ENCODE data around the gene ALCAM. TPM values are rescaled to one million over a fixed set of nuclear protein-coding genes. Genes with fewer than 3 reads are reported as not detected.

ALCAM gene
- total RNA-seq, 2 experiments from 2014 or later = 47.7 to 51.3 TPM

DNA sequence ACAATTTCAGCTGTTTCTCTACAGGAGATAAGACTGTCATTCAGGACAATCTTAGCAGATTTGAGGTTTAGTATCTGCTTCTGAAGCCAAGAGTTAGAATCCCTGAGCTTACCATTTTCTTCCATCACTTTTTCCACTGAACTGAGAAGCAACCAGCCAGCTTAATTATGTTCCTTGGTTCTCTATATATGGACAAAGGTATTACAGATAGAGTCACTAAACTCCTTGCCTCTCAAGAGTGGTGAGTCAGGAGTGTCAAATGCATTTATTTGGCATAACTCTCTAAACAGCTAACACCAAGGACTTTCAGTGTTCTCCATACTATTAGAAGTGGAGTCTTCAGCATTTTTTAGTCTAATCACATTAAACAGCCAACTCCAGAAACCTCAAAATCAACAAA, 239.3 kb downstream of the ALCAM start:
- intact Hi-C loops (cut with micrococcal nuclease; ENCODE audit: unreplicated experiment) = no loop called here

DNA sequence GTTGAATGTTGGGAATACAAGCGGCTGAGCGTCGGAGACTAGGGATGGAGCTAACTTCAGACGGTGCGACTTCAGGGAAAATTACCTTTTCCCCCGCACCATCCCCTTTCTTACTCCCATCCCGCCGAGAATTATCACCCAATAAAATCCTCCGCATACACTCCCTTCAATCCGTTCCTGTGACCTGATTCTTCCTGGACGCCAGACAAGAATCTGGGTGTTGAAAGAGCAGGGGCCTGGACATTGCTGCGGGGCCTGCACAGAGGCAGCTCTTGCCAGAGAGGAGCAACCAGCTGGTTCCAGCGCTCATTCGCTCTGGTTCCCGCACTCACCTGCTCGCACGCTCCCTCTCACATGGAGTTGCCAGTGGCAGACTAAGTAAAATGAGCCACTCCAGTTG, 241.9 kb downstream of the ALCAM start:
- no peak overlapping the region for H3K27ac ChIP-seq (ENCODE audit: low read depth, low read length, poor library complexity, severe bottlenecking)
- H2AFZ ChIP-seq (ENCODE audit: low read length) = no peak overlapping the region
- H3K9me3 ChIP-seq (ENCODE audit: low read length) = no peaks in the 10 kb centered on the region
- H3K4me2 ChIP-seq (ENCODE audit: low read length) = no peak overlapping the region
- H3K79me2 ChIP-seq (ENCODE audit: insufficient read depth, low read depth, low read length) = no peaks in the 10 kb centered on the region
- H3K36me3 ChIP-seq (ENCODE audit: insufficient read depth, low read length) = no peaks in the 10 kb centered on the region
- H3K4me1 ChIP-seq (ENCODE audit: insufficient read depth, low read length, poor library complexity, severe bottlenecking) = no peaks in the 10 kb centered on the region
- no peaks in the 10 kb centered on the region for H3K9me2 ChIP-seq (ENCODE audit: insufficient read depth, low read length)
- no TSS peak for BruUV-seq (replicated peaks)
- intact Hi-C loops (cut with micrococcal nuclease; ENCODE audit: unreplicated experiment) = no loop called here
- ChIA-PET CTCF (ENCODE audit: unreplicated experiment) (interaction anchor here (0.6 kb wide), 1 partner anchor 27 kb away, joined by 3 read pairs; no protein-coding TSS in a partner anchor), POLR2A (interaction anchor here (1.1 kb wide), 1 partner anchor 18 kb away, joined by 3 read pairs; no protein-coding TSS in a partner anchor)
- no peak for DNase-seq (ENCODE audit: low spot score)
- no peaks in the 10 kb centered on the region for H4K20me1 ChIP-seq (ENCODE audit: insufficient read depth, low read length)
- TF ChIP-seq, protein P1, sequence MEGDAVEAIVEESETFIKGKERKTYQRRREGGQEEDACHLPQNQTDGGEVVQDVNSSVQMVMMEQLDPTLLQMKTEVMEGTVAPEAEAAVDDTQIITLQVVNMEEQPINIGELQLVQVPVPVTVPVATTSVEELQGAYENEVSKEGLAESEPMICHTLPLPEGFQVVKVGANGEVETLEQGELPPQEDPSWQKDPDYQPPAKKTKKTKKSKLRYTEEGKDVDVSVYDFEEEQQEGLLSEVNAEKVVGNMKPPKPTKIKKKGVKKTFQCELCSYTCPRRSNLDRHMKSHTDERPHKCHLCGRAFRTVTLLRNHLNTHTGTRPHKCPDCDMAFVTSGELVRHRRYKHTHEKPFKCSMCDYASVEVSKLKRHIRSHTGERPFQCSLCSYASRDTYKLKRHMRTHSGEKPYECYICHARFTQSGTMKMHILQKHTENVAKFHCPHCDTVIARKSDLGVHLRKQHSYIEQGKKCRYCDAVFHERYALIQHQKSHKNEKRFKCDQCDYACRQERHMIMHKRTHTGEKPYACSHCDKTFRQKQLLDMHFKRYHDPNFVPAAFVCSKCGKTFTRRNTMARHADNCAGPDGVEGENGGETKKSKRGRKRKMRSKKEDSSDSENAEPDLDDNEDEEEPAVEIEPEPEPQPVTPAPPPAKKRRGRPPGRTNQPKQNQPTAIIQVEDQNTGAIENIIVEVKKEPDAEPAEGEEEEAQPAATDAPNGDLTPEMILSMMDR (conservative IDR thresholded peaks at IDR 0.05; ENCODE audit: low read length) = no peak
- TF ChIP-seq EZH2phosphoT487 (IDR thresholded peaks at IDR 0.05; ENCODE audit: borderline replicate concordance, low read depth, low read length) = no peak
- no peak overlapping the region for H3K4me3 ChIP-seq (ENCODE audit: low read depth, low read length, poor library complexity, severe bottlenecking)

More for the DNA sequence above, 239.3 kb downstream of the ALCAM start:
- BruUV-seq (replicated peaks) = no TSS peak
- no peaks in the 10 kb centered on the region for H3K79me2 ChIP-seq (ENCODE audit: insufficient read depth, low read depth, low read length)
- no peaks in the 10 kb centered on the region for H3K36me3 ChIP-seq (ENCODE audit: insufficient read depth, low read length)
- no peaks in the 10 kb centered on the region for H4K20me1 ChIP-seq (ENCODE audit: insufficient read depth, low read length)
- no peak overlapping the region for H3K4me3 ChIP-seq (ENCODE audit: low read depth, low read length, poor library complexity, severe bottlenecking)
- H3K4me2 ChIP-seq (ENCODE audit: low read length) = no peak overlapping the region
- ChIA-PET CTCF (ENCODE audit: unreplicated experiment) (no interaction called here), POLR2A (no interaction called here)
- DNase-seq (ENCODE audit: low spot score) = no peak
- H3K27ac ChIP-seq (ENCODE audit: low read depth, low read length, poor library complexity, severe bottlenecking) = no peak overlapping the region
- no peaks in the 10 kb centered on the region for H3K4me1 ChIP-seq (ENCODE audit: insufficient read depth, low read length, poor library complexity, severe bottlenecking)
- TF ChIP-seq EZH2phosphoT487 (IDR thresholded peaks at IDR 0.05; ENCODE audit: borderline replicate concordance, low read depth, low read length) = no peak
- TF ChIP-seq, protein P1 (conservative IDR thresholded peaks at IDR 0.05; ENCODE audit: low read length) = no peak
- H2AFZ ChIP-seq (ENCODE audit: low read length) = no peak overlapping the region
- no peaks in the 10 kb centered on the region for H3K9me3 ChIP-seq (ENCODE audit: low read length)
- no peaks in the 10 kb centered on the region for H3K9me2 ChIP-seq (ENCODE audit: insufficient read depth, low read length)

DNA sequence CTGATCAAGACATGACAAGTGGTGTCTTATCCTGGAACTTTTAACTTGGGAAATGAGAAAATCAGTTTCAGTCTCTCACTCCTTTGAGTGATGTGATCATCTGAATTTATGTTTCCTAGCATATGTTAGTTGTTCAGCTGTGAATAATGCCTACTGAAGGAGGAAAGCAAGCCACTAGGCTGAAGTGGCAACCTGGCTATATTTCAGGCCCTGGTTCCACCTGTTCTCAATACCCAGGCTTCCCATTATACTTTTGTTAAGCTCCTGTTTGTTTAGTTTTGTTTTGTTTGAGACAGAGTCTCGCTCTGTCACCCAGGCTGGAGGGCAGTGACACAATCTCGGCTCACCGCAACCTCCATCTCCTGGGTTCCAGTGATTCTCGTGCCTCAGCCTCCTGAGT, 243.8 kb downstream of the ALCAM start:
- Histone ChIP-seq H3K9me3 (ENCODE audit: low read length) (no peaks in the 10 kb centered on the region), H3K4me3 (ENCODE audit: low read depth, low read length, poor library complexity, severe bottlenecking) (no peak overlapping the region), H3K4me2 (ENCODE audit: low read length) (no peak overlapping the region), H4K20me1 (ENCODE audit: insufficient read depth, low read length) (no peaks in the 10 kb centered on the region), H3K36me3 (ENCODE audit: insufficient read depth, low read length) (no peaks in the 10 kb centered on the region), H3K4me1 (ENCODE audit: insufficient read depth, low read length, poor library complexity, severe bottlenecking) (no peaks in the 10 kb centered on the region), H3K79me2 (ENCODE audit: insufficient read depth, low read depth, low read length) (no peaks in the 10 kb centered on the region), H3K27ac (ENCODE audit: low read depth, low read length, poor library complexity, severe bottlenecking) (no peak overlapping the region), H3K9me2 (ENCODE audit: insufficient read depth, low read length) (no peaks in the 10 kb centered on the region), H2AFZ (ENCODE audit: low read length) (no peak overlapping the region)
- intact Hi-C loops (cut with micrococcal nuclease; ENCODE audit: unreplicated experiment) = no loop called here
- POLR2A ChIA-PET = interaction anchor here (0.6 kb wide), 1 partner anchor 9 kb away, joined by 4 read pairs; no protein-coding TSS in a partner anchor
- CTCF ChIA-PET (ENCODE audit: unreplicated experiment) = no interaction called here
- BruUV-seq (replicated peaks) = no TSS peak
- no peak for DNase-seq (ENCODE audit: low spot score)
- TF ChIP-seq, protein P1 (conservative IDR thresholded peaks at IDR 0.05; ENCODE audit: low read length) = no peak
- no peak for TF ChIP-seq EZH2phosphoT487 (IDR thresholded peaks at IDR 0.05; ENCODE audit: borderline replicate concordance, low read depth, low read length)

All from OCI-LY7 (cell line).